Keratinocyte (primary cell): ENCODE measurements around the gene LRRC46. TPM values are rescaled to one million over a fixed set of nuclear protein-coding genes. Genes with fewer than 3 reads are reported as not detected.

ENCODE experiments used
- DNase-seq: peaks from one replicate; pipeline ENCODE4 v3.0.0-alpha.2; 2011; ENCODE audit warnings: low read depth, missing footprints, low spot score
- FAIRE-seq: peaks from 2 replicates; lab custom pipeline; 2011; peaks lifted over from hg19 to GRCh38; lab: Jason Lieb, UNC
- H2AFZ ChIP-seq: 2 replicates; pipeline ENCODE4 v1.6.0; 2012; ENCODE audit warnings: low read length, control low read depth, inconsistent platforms; ENCODE audit not compliant: control insufficient read depth
- H3K27ac ChIP-seq: 2 replicates; pipeline ENCODE4 v1.5.1; 2011; ENCODE audit warnings: low read length; ENCODE audit not compliant: control insufficient read depth, insufficient read depth
- H3K27me3 ChIP-seq: 3 replicates; pipeline ENCODE4 v1.6.0; 2011; ENCODE audit warnings: low read length; ENCODE audit not compliant: control insufficient read depth, insufficient read depth; ENCODE audit errors: extremely low read depth
- H3K36me3 ChIP-seq, 2 experiments: 2 replicates in 1 of 2; 3 replicates in 1 of 2; pipeline ENCODE4 v1.5.1; 2011; ENCODE audit warnings: low read length in 2 of 2, mild to moderate bottlenecking in 1 of 2; ENCODE audit not compliant: control insufficient read depth in 2 of 2, insufficient read depth in 2 of 2; ENCODE audit errors: extremely low read depth in 1 of 2
- H3K4me1 ChIP-seq: 3 replicates; pipeline ENCODE4 v1.5.1; 2011; ENCODE audit warnings: low read length; ENCODE audit not compliant: control insufficient read depth, insufficient read depth; ENCODE audit errors: extremely low read depth
- H3K4me2 ChIP-seq: 3 replicates; pipeline ENCODE4 v1.6.0; 2011; ENCODE audit warnings: low read depth, low read length; ENCODE audit not compliant: control insufficient read depth, insufficient read depth; ENCODE audit errors: extremely low read depth
- H3K4me3 ChIP-seq, 3 experiments: fragments of 200-600 bp in 1 of 3; sonication (generic) in 1 of 3; 2 replicates in 2 of 3; 3 replicates in 1 of 3; pipeline ENCODE4 v1.5.1; 2011 to 2016; ENCODE audit warnings: low read length in 3 of 3, mild to moderate bottlenecking in 3 of 3, control low read depth in 2 of 3, inconsistent platforms in 1 of 3, low read depth in 1 of 3, mixed read lengths in 1 of 3, mixed run types in 1 of 3, moderate library complexity in 1 of 3; ENCODE audit not compliant: control insufficient read depth in 2 of 3, insufficient read depth in 2 of 3; ENCODE audit errors: extremely low read depth in 1 of 3
- H3K79me2 ChIP-seq: 2 replicates; pipeline ENCODE4 v1.6.0; 2012; ENCODE audit warnings: low read length; ENCODE audit not compliant: control insufficient read depth, insufficient read depth
- H3K9ac ChIP-seq: 3 replicates; pipeline ENCODE4 v1.6.0; 2011; ENCODE audit warnings: low read length; ENCODE audit not compliant: control insufficient read depth, insufficient read depth; ENCODE audit errors: extremely low read depth
- H3K9me1 ChIP-seq: 3 replicates; pipeline ENCODE4 v1.6.0; 2011; ENCODE audit warnings: low read length; ENCODE audit not compliant: control insufficient read depth, insufficient read depth; ENCODE audit errors: extremely low read depth
- H3K9me3 ChIP-seq: 2 replicates; pipeline ENCODE4 v1.5.1; 2012; ENCODE audit warnings: low read depth, low read length; ENCODE audit not compliant: control insufficient read depth
- H4K20me1 ChIP-seq: 3 replicates; pipeline ENCODE4 v1.6.0; 2011; ENCODE audit warnings: low read length; ENCODE audit not compliant: control insufficient read depth, insufficient read depth; ENCODE audit errors: extremely low read depth
- CTCF ChIP-seq, 3 experiments: IDR thresholded peaks in 1 of 3; conservative IDR thresholded peaks in 1 of 3; optimal IDR thresholded peaks in 1 of 3; 2 replicates in 2 of 3; 3 replicates in 1 of 3; pipeline versions ENCODE3 to v1.5.1; 2011; ENCODE audit warnings: low read length in 3 of 3, mild to moderate bottlenecking in 3 of 3, moderate library complexity in 2 of 3, control low read depth in 1 of 3, inconsistent platforms in 1 of 3; ENCODE audit not compliant: insufficient read depth in 2 of 3; ENCODE audit errors: extremely low read depth in 1 of 3
- EZH2 ChIP-seq: IDR thresholded peaks from one replicate; pipeline ENCODE4 v1.6.1; 2012; ENCODE audit warnings: inconsistent platforms, mild to moderate bottlenecking, low read length, moderate library complexity
- dilution Hi-C: fragments of 300-500 bp; cut with MboI; formaldehyde crosslinking; loops from one replicate; pipeline ENCODE4 v1.7.0; 2020; ENCODE audit warnings: low sequenced_read_pairs; ENCODE audit not compliant: extremely low pct_ligation_motif_present
- polyA plus RNA-seq, 5 experiments: library from polyadenylated mRNA; depleted of rRNA in 3 of 5; stranded (reverse) in 3 of 5; stranded (forward) in 1 of 5; unstranded in 1 of 5; fragments of >200 nt; gene quantifications; 1 replicate in 1 of 5; 2 replicates in 3 of 5; 3 replicates in 1 of 5; pipeline versions ENCODE4 v1.2.1 to v1.2.3, GENCODE V29; 2011 to 2012; ENCODE audit warnings: missing spikeins in 2 of 5, low read depth in 1 of 5, low replicate concordance in 1 of 5

Gene LRRC46
- polyA plus RNA-seq, 1 donor (not counting 4 experiments of a cell fraction or from before 2014, with no cell fraction given): 0.43 TPM

- H3K4me1 ChIP-seq: peaks cover 35% of the 10 kb centered on the region
- H3K9ac ChIP-seq: peak within 1 kb of the TSS; percentile 72
- H4K20me1 ChIP-seq: no peaks in the 10 kb centered on the region
- DNase-seq (no peak), FAIRE-seq (peak; percentile 32)
- H3K79me2 ChIP-seq: peaks cover 2% of the 10 kb centered on the region
- peaks cover 42% of the 10 kb centered on the region for H3K27me3 ChIP-seq
- peak within 1 kb of the TSS; percentile 81 for H2AFZ ChIP-seq
- H3K36me3 ChIP-seq: peaks cover 0 to 1% of the 10 kb centered on the region in 2 experiments
- no peaks in the 10 kb centered on the region for H3K9me1 ChIP-seq
- H3K4me2 ChIP-seq: peak within 1 kb of the TSS; percentile 79
- H3K27ac ChIP-seq: peak within 1 kb of the TSS; percentile 41
- no peaks in the 10 kb centered on the region for H3K9me3 ChIP-seq
- TF ChIP-seq EZH2 (no peak), CTCF (optimal IDR thresholded peaks at IDR 0.05 in 1 of 3, IDR thresholded peaks at IDR 0.05 in 1 of 3, conservative IDR thresholded peaks at IDR 0.05 in 1 of 3; ENCODE audit: extremely low read depth in 1 of 3, insufficient read depth in 2 of 3, low read length in 3 of 3) (peak in 2 of 3 experiments; percentile 45 to 49)
- dilution Hi-C loops: no loop called here
- peak within 1 kb of the TSS; percentile 72 to 74 (median 73) for H3K4me3 ChIP-seq
Observed at GRCh38 chr17:47850692-47851573, 19.5 kb downstream of the LRRC46 start, which contains the start of gene SP6. TSS of gene SP6 (minus strand) at chr17:47851163. CDS start at chr17:47848429, 2,734 bp downstream.

- Histone ChIP-seq H3K4me3 (no peak overlapping the region), H3K9me1 (no peaks in the 10 kb centered on the region), H3K4me2 (peak overlapping the region; percentile 58), H3K9me3 (no peaks in the 10 kb centered on the region), H3K27ac (no peak overlapping the region), H3K27me3 (peaks cover 46% of the 10 kb centered on the region), H3K4me1 (peaks cover 30% of the 10 kb centered on the region), H3K9ac (no peak overlapping the region), H3K79me2 (peaks cover 2% of the 10 kb centered on the region), H4K20me1 (no peaks in the 10 kb centered on the region), H2AFZ (no peak overlapping the region), H3K36me3 (no peaks in the 10 kb centered on the region)
- TF ChIP-seq EZH2: no peak
- no peak for TF ChIP-seq CTCF (optimal IDR thresholded peaks at IDR 0.05 in 1 of 3, IDR thresholded peaks at IDR 0.05 in 1 of 3, conservative IDR thresholded peaks at IDR 0.05 in 1 of 3; ENCODE audit: extremely low read depth in 1 of 3, insufficient read depth in 2 of 3, low read length in 3 of 3)
- DNase-seq (no peak), FAIRE-seq (no peak)
- dilution Hi-C loops: no loop called here
Observed at GRCh38 chr17:47851764-47852112, 20.3 kb downstream of the LRRC46 start.
